NB4 (cell line): ENCODE measurements around the gene PAX8.
"Not testable (repeated sequence)": the region's sequence is repeated elsewhere in the genome, so short reads cannot be mapped to it uniquely, and the experiment has no call there.

Experiments used
- POLR2A ChIP-seq: IDR thresholded peaks from 2 replicates; pipeline ENCODE4 v1.6.1; 2011; ENCODE audit warnings: mild to moderate bottlenecking; ENCODE audit not compliant: insufficient read length; ENCODE audit errors: extremely low read depth
- TF ChIP-seq, protein P1 (sequence below): IDR thresholded peaks from one replicate; pipeline ENCODE4 v1.5.1; 2012; ENCODE audit warnings: low read depth, low read length

GRCh38 chr2:113302216-113302980 lies 23.7 kb upstream of the PAX8 start:
- TF ChIP-seq POLR2A: not testable (repeated sequence)
- TF ChIP-seq, protein P1, sequence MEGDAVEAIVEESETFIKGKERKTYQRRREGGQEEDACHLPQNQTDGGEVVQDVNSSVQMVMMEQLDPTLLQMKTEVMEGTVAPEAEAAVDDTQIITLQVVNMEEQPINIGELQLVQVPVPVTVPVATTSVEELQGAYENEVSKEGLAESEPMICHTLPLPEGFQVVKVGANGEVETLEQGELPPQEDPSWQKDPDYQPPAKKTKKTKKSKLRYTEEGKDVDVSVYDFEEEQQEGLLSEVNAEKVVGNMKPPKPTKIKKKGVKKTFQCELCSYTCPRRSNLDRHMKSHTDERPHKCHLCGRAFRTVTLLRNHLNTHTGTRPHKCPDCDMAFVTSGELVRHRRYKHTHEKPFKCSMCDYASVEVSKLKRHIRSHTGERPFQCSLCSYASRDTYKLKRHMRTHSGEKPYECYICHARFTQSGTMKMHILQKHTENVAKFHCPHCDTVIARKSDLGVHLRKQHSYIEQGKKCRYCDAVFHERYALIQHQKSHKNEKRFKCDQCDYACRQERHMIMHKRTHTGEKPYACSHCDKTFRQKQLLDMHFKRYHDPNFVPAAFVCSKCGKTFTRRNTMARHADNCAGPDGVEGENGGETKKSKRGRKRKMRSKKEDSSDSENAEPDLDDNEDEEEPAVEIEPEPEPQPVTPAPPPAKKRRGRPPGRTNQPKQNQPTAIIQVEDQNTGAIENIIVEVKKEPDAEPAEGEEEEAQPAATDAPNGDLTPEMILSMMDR: not testable (repeated sequence)
